SK-N-SH (cell line): ENCODE data around the gene LCN15. TPM values are rescaled to one million over a fixed set of nuclear protein-coding genes. Genes with fewer than 3 reads are reported as not detected.

Experiments used
- CTCF ChIA-PET: fragments of 300-600, 350-600 bp; formaldehyde crosslinking; extraction: SDS; loops from one replicate; lab custom pipeline; 2021; lab: Yijun Ruan, JAX
- POLR2A ChIA-PET: fragments of 350-600 bp; sonication (Branson Sonifier 250); formaldehyde crosslinking; extraction: SDS; loops from one replicate; lab custom pipeline; 2020; ENCODE audit warnings: antibody characterized with exemption, inconsistent platforms; lab: Yijun Ruan, JAX
- DNase-seq: peaks from one replicate; pipeline ENCODE4 v3.0.0; 2012
- H2AFZ ChIP-seq: fragments of 200-600 bp; sonication (generic); 2 replicates; pipeline ENCODE4 v1.8.1; 2016; ENCODE audit warnings: antibody characterized with exemption, mild to moderate bottlenecking, low read depth
- H3F3A ChIP-seq: fragments of 200-600 bp; sonication (generic); replicated peaks from 2 replicates; pipeline ENCODE3; 2016; ENCODE audit warnings: antibody characterized with exemption, mild to moderate bottlenecking; ENCODE audit not compliant: insufficient read depth
- H3K27ac ChIP-seq, 2 experiments: fragments of 200-500 bp in 1 of 2; fragments of 200-600 bp in 1 of 2; sonication (Bioruptor generic) in 1 of 2; sonication (generic), shearing (Covaris generic) in 1 of 2; 2 replicates each; pipeline versions ENCODE4 v1.5.1 to v1.6.1; 2014 to 2016; ENCODE audit warnings: low read depth in 2 of 2, inconsistent platforms in 1 of 2, low read length in 1 of 2, mild to moderate bottlenecking in 1 of 2, mixed read lengths in 1 of 2
- H3K27me3 ChIP-seq: fragments of 200-600 bp; sonication (generic), shearing (Covaris generic); 2 replicates; pipeline ENCODE4 v1.6.1; 2016; ENCODE audit warnings: mixed run types; ENCODE audit not compliant: insufficient read depth
- H3K36me3 ChIP-seq, 2 experiments: fragments of 200-500 bp in 1 of 2; fragments of 200-600 bp in 1 of 2; sonication (Bioruptor generic) in 1 of 2; sonication (generic) in 1 of 2; replicated peaks in 1 of 2; 2 replicates each; pipeline versions ENCODE3 to v1.5.1; 2014 to 2016; ENCODE audit warnings: low read length in 1 of 2, mild to moderate bottlenecking in 1 of 2; ENCODE audit not compliant: insufficient read depth in 2 of 2, control insufficient read depth in 1 of 2
- H3K4me1 ChIP-seq, 2 experiments: fragments of 200-500 bp in 1 of 2; fragments of 200-600 bp in 1 of 2; sonication (Bioruptor generic) in 1 of 2; sonication (generic), shearing (Covaris generic) in 1 of 2; 2 replicates each; pipeline versions ENCODE4 v1.5.1 to v1.6.1; 2014 to 2016; ENCODE audit warnings: low read depth in 1 of 2, low read length in 1 of 2, mixed run types in 1 of 2; ENCODE audit not compliant: insufficient read depth in 2 of 2, control insufficient read depth in 1 of 2
- H3K4me2 ChIP-seq: fragments of 200-600 bp; sonication (generic), shearing (Covaris generic); 2 replicates; pipeline ENCODE4 v1.6.1; 2017; ENCODE audit warnings: mixed run types
- H3K4me3 ChIP-seq, 2 experiments: fragments of 200-500 bp in 1 of 2; fragments of 200-600 bp in 1 of 2; sonication (Bioruptor generic) in 1 of 2; sonication (generic), shearing (Covaris generic) in 1 of 2; 2 replicates each; pipeline versions ENCODE4 v1.5.1 to v1.8.1; 2014 to 2016; ENCODE audit warnings: low read depth in 2 of 2, inconsistent platforms in 1 of 2, low read length in 1 of 2, mild to moderate bottlenecking in 1 of 2, mixed read lengths in 1 of 2, moderate library complexity in 1 of 2
- H3K79me2 ChIP-seq: fragments of 200-600 bp; sonication (generic); 2 replicates; pipeline ENCODE4 v1.8.1; 2017; ENCODE audit warnings: mild to moderate bottlenecking; ENCODE audit not compliant: insufficient read depth
- H3K9ac ChIP-seq: fragments of 200-600 bp; sonication (generic); 2 replicates; pipeline ENCODE4 v1.6.1; 2017; ENCODE audit warnings: mixed run types
- H3K9me2 ChIP-seq: fragments of 200-600 bp; sonication (generic); 2 replicates; pipeline ENCODE4 v1.6.1; 2017; ENCODE audit warnings: mixed run types
- H3K9me3 ChIP-seq: fragments of 200-600 bp; sonication (generic); 2 replicates; pipeline ENCODE4 v1.6.1; 2017; ENCODE audit warnings: mixed run types, mild to moderate bottlenecking, moderate library complexity
- H4K20me1 ChIP-seq: fragments of 200-600 bp; sonication (generic); 2 replicates; pipeline ENCODE4 v1.6.1; 2017; ENCODE audit warnings: mild to moderate bottlenecking, mixed run types; ENCODE audit not compliant: insufficient read depth
- EP300 ChIP-seq, 2 experiments: IDR thresholded peaks; 2 replicates each; pipeline versions ENCODE4 v1.4.0 to v1.6.1; 2012; ENCODE audit warnings: borderline replicate concordance in 1 of 2, low read depth in 1 of 2, low read length in 1 of 2
- EZH2phosphoT487 ChIP-seq: fragments of 200-600 bp; sonication (generic); IDR thresholded peaks from 2 replicates; pipeline ENCODE4 v1.6.1; 2017; ENCODE audit warnings: low read depth, mixed run types, mild to moderate bottlenecking, antibody characterized with exemption, moderate library complexity, borderline replicate concordance
- FOXJ3 ChIP-seq: sonication (generic); formaldehyde crosslinking; IDR thresholded peaks from 2 replicates; pipeline ENCODE4 v1.5.1; 2020; ENCODE audit warnings: mild to moderate bottlenecking, missing genetic modification reagents
- GATA2 ChIP-seq: sonication (generic); formaldehyde crosslinking; IDR thresholded peaks from 2 replicates; pipeline ENCODE4 v1.5.0; 2020; ENCODE audit warnings: mild to moderate bottlenecking, missing genetic modification reagents
- MEF2A ChIP-seq: IDR thresholded peaks from 2 replicates; pipeline ENCODE4 v1.4.0; 2012; ENCODE audit warnings: low read depth, borderline replicate concordance
- MXI1 ChIP-seq: IDR thresholded peaks from 2 replicates; pipeline ENCODE4 v1.6.1; 2012; ENCODE audit warnings: mild to moderate bottlenecking, low read depth, low read length, improper control_type of control experiment
- NRF1 ChIP-seq: IDR thresholded peaks from 2 replicates; pipeline ENCODE4 v1.6.1; 2012; ENCODE audit warnings: low read depth, mild to moderate bottlenecking, low read length
- POLR2AphosphoS5 ChIP-seq: IDR thresholded peaks from 2 replicates; pipeline ENCODE4 v1.6.1; 2012; ENCODE audit warnings: low read depth, low read length
- REST ChIP-seq: IDR thresholded peaks from 2 replicates; pipeline ENCODE4 v1.6.1; 2012; ENCODE audit warnings: mild to moderate bottlenecking, low read depth, low read length, moderate library complexity
- RFX5 ChIP-seq: IDR thresholded peaks from 2 replicates; pipeline ENCODE4 v1.6.1; 2012; ENCODE audit warnings: mild to moderate bottlenecking, improper control_type of control experiment, low read length
- SMC3 ChIP-seq: IDR thresholded peaks from 2 replicates; pipeline ENCODE4 v1.6.1; 2012; ENCODE audit warnings: low read depth, low read length, improper control_type of control experiment
- TAF1 ChIP-seq: IDR thresholded peaks from 2 replicates; pipeline ENCODE4 v1.6.1; 2012; ENCODE audit warnings: low read depth, mild to moderate bottlenecking, low read length, moderate library complexity, borderline replicate concordance
- USF2 ChIP-seq: fragments of 150-350 bp; IDR thresholded peaks from 2 replicates; pipeline ENCODE4 v1.6.1; 2017; ENCODE audit warnings: antibody characterized with exemption, low read length, low read depth, borderline replicate concordance
- YY1 ChIP-seq: IDR thresholded peaks from 2 replicates; pipeline ENCODE4 v1.4.0; 2012; ENCODE audit warnings: low read depth, mild to moderate bottlenecking
- WGBS: methylation state at CpG from one replicate; pipeline ENCODE4 v1.1.6; 2017; ENCODE audit warnings: low lambda C conversion rate; 5-methylcytosine and 5-hydroxymethylcytosine counted together
- polyA plus RNA-seq, 3 experiments: library from polyadenylated mRNA; depleted of rRNA; stranded (reverse); fragments of >200 nt; gene quantifications; 2 replicates each; pipeline ENCODE4 v1.2.3, GENCODE V29; 2012

Gene LCN15
- polyA plus RNA-seq, 1 of the 3 experiments (the other 2 are of a cell fraction): 0.08 TPM

- CTCF ChIA-PET: interaction anchor here (0.8 to 8.8 kb wide), 5 partner anchors 9 to 17 kb away, joined by 3 to 57 read pairs (median 5); partner anchors contain the start of gene LCN8
Observed at GRCh38 chr9:136775191-136775590, 10.9 kb upstream of the LCN15 start.

GRCh38 chr9:136774416-136775045 lies 10.2 kb upstream of the LCN15 start:
- TF ChIP-seq MEF2A: no peak
- no peak for TF ChIP-seq REST
- no peak for TF ChIP-seq SMC3
- TF ChIP-seq EZH2phosphoT487: no peak
- H3K27me3 ChIP-seq: peaks cover 21% of the 10 kb centered on the region
- no peaks in the 10 kb centered on the region for H3K9me2 ChIP-seq
- no peak for DNase-seq
- no peaks in the 10 kb centered on the region for H4K20me1 ChIP-seq
- 77% methylated on average over 9 of the region's 12 CpGs for WGBS
- peaks cover 0 to 3% of the 10 kb centered on the region in 2 experiments; a peak in 1 of 4 replicates for H3K4me1 ChIP-seq
- no peak overlapping the region for H3K27ac ChIP-seq
- no peak overlapping the region for H3K4me2 ChIP-seq
- H3K36me3 ChIP-seq: no peaks in the 10 kb centered on the region
- H3F3A ChIP-seq: peaks cover 2% of the 10 kb centered on the region
- H3K9ac ChIP-seq: no peak overlapping the region
- no peaks in the 10 kb centered on the region for H3K79me2 ChIP-seq
- ChIA-PET CTCF (interaction anchor here (0.8 to 8.8 kb wide), 6 partner anchors 8 to 16 kb away, joined by 3 to 57 read pairs (median 4); partner anchors contain the start of gene LCN8), POLR2A (no interaction called here)
- H3K9me3 ChIP-seq: no peaks in the 10 kb centered on the region
- no peak overlapping the region for H3K4me3 ChIP-seq
- H2AFZ ChIP-seq: no peak overlapping the region

More at GRCh38 chr9:136775191-136775590, 10.9 kb upstream of the LCN15 start:
- Histone ChIP-seq H3K36me3 (no peaks in the 10 kb centered on the region), H3F3A (peaks cover 2% of the 10 kb centered on the region), H3K4me3 (no peak overlapping the region), H3K9ac (no peak overlapping the region), H3K4me2 (no peak overlapping the region), H3K27me3 (peaks cover 28% of the 10 kb centered on the region), H2AFZ (no peak overlapping the region), H3K9me3 (no peaks in the 10 kb centered on the region), H3K27ac (no peak overlapping the region), H3K9me2 (no peaks in the 10 kb centered on the region), H4K20me1 (no peaks in the 10 kb centered on the region), H3K79me2 (no peaks in the 10 kb centered on the region), H3K4me1 (no peaks in the 10 kb centered on the region)
- DNase-seq: no peak
- POLR2A ChIA-PET: no interaction called here
- 82% methylated on average over 6 of the region's 6 CpGs for WGBS
- TF ChIP-seq FOXJ3 (CRISPR knock-in tag): no peak
- no peak for TF ChIP-seq EP300 (IDR thresholded peaks at IDR 0.05; ENCODE audit: borderline replicate concordance in 1 of 2, low read depth in 1 of 2, low read length in 1 of 2)
- no peak for TF ChIP-seq RFX5
- TF ChIP-seq USF2: no peak
- TF ChIP-seq TAF1: no peak
- no peak for TF ChIP-seq MXI1
- TF ChIP-seq YY1: no peak
- no peak for TF ChIP-seq NRF1
- no peak for TF ChIP-seq POLR2AphosphoS5
- TF ChIP-seq GATA2 (CRISPR knock-in tag): no peak
